22Rv1 (cell line): ENCODE measurements around the gene GPBAR1.
"Not testable (repeated sequence)": the region's sequence is repeated elsewhere in the genome, so short reads cannot be mapped to it uniquely, and the experiment has no call there.

Experiments
- CTCF ChIP-seq: fragments of 450-650 bp; IDR thresholded peaks from 2 replicates; pipeline ENCODE4 v1.5.1; 2017; ENCODE audit warnings: mild to moderate bottlenecking
- ZFX ChIP-seq: fragments of 450-650 bp; IDR thresholded peaks from 2 replicates; pipeline ENCODE4 v1.6.1; 2017; ENCODE audit warnings: antibody characterized with exemption, borderline replicate concordance

- TF ChIP-seq CTCF, ZFX: not testable (repeated sequence)
Measured at GRCh38 chr2:218311541-218312266, 50.9 kb downstream of the GPBAR1 start.
